Psoas muscle (tissue), 8 donors: ENCODE measurements around the gene MTHFSD. TPM values are rescaled to one million over a fixed set of nuclear protein-coding genes. Genes with fewer than 3 reads are reported as not detected.

Experiments
- ATAC-seq, 4 donors: fragments of 200-7000 bp; cut with Tn5 transposase; one replicate each; pipeline ENCODE4 v1.9.1; 2020; ENCODE audit warnings: moderate library complexity in 3 of 4, mild to moderate bottlenecking in 2 of 4
- DNase-seq, 2 donors: peaks; one replicate each; pipeline ENCODE4 v3.0.0-alpha.2; 2020
- H3K27ac ChIP-seq: fragments of 200-600 bp; one replicate; pipeline ENCODE4 v1.8.0; 2022
- H3K27me3 ChIP-seq, 3 donors: fragments of 200-600 bp in 1 of 3; one replicate each; pipeline versions ENCODE4 v1.6.1 to v1.8.0; 2013 to 2022; ENCODE audit warnings: low read length in 2 of 3, mild to moderate bottlenecking in 2 of 3, moderate library complexity in 1 of 3; ENCODE audit not compliant: insufficient read depth in 3 of 3
- H3K36me3 ChIP-seq, 2 donors: fragments of 200-600 bp in 1 of 2; one replicate each; pipeline versions ENCODE4 v1.6.1 to v1.8.0; 2013 to 2022; ENCODE audit warnings: low read depth in 1 of 2, mild to moderate bottlenecking in 1 of 2, moderate library complexity in 1 of 2; ENCODE audit not compliant: insufficient read depth in 1 of 2
- H3K4me1 ChIP-seq: fragments of 200-600 bp; one replicate; pipeline ENCODE4 v1.8.0; 2022
- H3K4me3 ChIP-seq: fragments of 200-600 bp; one replicate; pipeline ENCODE4 v1.8.0; 2022; ENCODE audit warnings: mild to moderate bottlenecking
- H3K9me3 ChIP-seq: fragments of 200-600 bp; one replicate; pipeline ENCODE4 v1.8.0; 2022
- WGBS, 3 donors: extraction: QIAGEN DNeasy Blood & Tissue Kit; methylation state at CpG; one replicate each; pipeline versions ENCODE4 v1.1.6 to v1.1.7; 2013; 5-methylcytosine and 5-hydroxymethylcytosine counted together
- intact Hi-C, 2 donors: fragments of 100-400 bp; cut with DNase I; formaldehyde crosslinking; loops; one replicate each; pipeline versions ENCODE4 v1.11.0 to v1.14.2; 2022
- polyA plus RNA-seq, 3 donors: library from polyadenylated mRNA; stranded (reverse); fragments of 200-250 nt; gene quantifications; one replicate each; pipeline ENCODE4 v1.2.3, GENCODE V29; 2013
- total RNA-seq, 4 donors: library from RNA; stranded (reverse); fragmentation: NEBNext Ultra II Directional in 2 of 4; extraction: Animal tissue kit (Norgen Biotek cat#: 25700) in 2 of 4; gene quantifications; one replicate each; pipeline versions ENCODE4 v1.2.1 to v1.2.4, GENCODE V29; 2021 to 2023
- TF ChIP-seq, protein P1 (sequence below): fragments of 200-600 bp; IDR thresholded peaks from one replicate; pipeline ENCODE4 v1.8.0; 2022; ENCODE audit warnings: antibody characterized with exemption
- donor health status: healthy with polysubstance abuse.
- donor health status: DM: no; HTN: no; CAD: no; lungs with moderate emphysema.
- donor health status: Bipolar disorder and iron deficiency.
- donor health status: healthy.
- donor health status: DM: yes; HTN: yes; CAD: no.
- donor health status: DM: no; HTN: no; CAD: no.
- donor health status: DM: no; HTN: no; CAD: no.
- donor health status: DM: yes; HTN: yes; CAD: no.

MTHFSD gene
- total and polyA plus RNA-seq, 7 donors: 4.3 to 16.0 (median 8.1) TPM

DNA sequence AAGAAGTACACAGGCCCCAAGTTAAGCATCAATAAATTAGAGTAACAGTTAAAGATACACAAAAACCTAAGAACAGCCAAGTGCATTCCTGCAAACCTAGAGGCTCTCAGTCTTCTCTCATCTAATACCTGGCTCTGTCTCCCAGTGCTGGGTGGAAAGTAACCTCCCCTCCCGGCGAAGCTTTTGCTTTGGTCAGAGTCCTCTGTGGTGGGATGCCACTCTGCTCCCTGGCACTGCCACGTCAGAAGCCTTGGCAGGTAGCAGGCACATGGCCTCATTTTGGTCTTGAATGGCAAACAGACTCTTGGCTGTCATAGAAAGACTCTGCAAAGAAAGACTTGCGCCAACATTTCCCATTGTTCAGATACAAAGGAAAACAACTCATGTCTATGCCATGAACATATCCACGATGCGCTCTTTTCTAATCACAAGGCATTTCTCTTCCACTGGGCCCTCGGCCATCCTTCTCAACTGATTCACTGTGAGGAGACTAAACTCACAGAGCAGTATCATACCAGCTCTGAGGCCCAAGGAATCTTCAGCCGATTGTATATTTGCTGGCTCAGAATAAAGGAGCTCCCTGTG, 21.2 kb downstream of the MTHFSD start:
- Histone ChIP-seq H3K27ac (no peak overlapping the region), H3K4me3 (no peak overlapping the region), H3K9me3 (no peaks in the 10 kb centered on the region), H3K4me1 (no peaks in the 10 kb centered on the region), H3K27me3 (no peaks in the 10 kb centered on the region), H3K36me3 (peaks cover 0 to 64% of the 10 kb centered on the region in 2 donors)
- ATAC-seq: no peak
- intact Hi-C loops: no loop called here
- DNase-seq: no peak
- WGBS, 3 donors: 91 to 97% (median 91%) methylated on average over 8 of the region's 8 CpGs
- TF ChIP-seq, protein P1, sequence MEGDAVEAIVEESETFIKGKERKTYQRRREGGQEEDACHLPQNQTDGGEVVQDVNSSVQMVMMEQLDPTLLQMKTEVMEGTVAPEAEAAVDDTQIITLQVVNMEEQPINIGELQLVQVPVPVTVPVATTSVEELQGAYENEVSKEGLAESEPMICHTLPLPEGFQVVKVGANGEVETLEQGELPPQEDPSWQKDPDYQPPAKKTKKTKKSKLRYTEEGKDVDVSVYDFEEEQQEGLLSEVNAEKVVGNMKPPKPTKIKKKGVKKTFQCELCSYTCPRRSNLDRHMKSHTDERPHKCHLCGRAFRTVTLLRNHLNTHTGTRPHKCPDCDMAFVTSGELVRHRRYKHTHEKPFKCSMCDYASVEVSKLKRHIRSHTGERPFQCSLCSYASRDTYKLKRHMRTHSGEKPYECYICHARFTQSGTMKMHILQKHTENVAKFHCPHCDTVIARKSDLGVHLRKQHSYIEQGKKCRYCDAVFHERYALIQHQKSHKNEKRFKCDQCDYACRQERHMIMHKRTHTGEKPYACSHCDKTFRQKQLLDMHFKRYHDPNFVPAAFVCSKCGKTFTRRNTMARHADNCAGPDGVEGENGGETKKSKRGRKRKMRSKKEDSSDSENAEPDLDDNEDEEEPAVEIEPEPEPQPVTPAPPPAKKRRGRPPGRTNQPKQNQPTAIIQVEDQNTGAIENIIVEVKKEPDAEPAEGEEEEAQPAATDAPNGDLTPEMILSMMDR: no peak

DNA sequence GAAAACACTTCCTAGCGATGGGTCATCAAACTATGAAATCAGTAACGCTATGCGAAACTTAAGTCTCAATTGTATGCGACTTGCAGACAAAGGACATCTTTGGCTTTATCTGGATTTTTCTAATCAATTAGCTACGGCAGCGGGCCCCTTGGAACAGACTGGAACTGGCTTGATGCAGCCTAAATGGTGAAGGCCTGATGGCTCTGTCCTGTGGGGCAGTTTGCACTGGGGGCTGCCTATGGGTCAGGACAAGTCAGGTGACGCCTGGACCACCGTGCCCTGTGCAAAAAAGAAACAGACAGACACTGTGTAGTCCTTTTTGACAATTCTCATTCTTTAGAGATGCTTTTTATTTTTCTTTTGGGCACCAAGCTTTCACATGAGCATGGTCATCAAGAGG, 22.0 kb downstream of the MTHFSD start:
- H3K4me1 ChIP-seq: no peaks in the 10 kb centered on the region
- TF ChIP-seq, protein P1: no peak
- H3K27ac ChIP-seq: no peak overlapping the region
- H3K9me3 ChIP-seq: no peaks in the 10 kb centered on the region
- 91 to 96% (median 93%) methylated on average over 8 of the region's 8 CpGs for WGBS, 3 donors
- ATAC-seq (no peak), DNase-seq (no peak)
- H3K27me3 ChIP-seq: no peaks in the 10 kb centered on the region
- H3K36me3 ChIP-seq: peaks cover 0 to 56% of the 10 kb centered on the region in 2 donors
- H3K4me3 ChIP-seq: no peak overlapping the region
- intact Hi-C loops: no loop called here

DNA sequence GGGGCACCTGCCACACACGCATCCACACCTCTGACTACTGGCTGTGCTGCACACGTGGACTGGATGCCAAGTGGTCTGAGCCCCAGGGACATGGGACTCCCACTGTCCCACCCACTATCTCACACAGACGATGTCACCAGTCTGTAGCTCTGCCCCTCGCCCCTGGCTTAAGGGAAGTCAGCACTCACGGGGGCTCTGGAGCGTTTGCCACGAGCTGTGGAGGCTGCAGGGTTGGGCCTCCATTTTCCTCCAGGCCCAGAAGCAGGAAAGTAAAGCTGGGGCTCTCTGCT, 22.6 kb downstream of the MTHFSD start:
- Histone ChIP-seq H3K4me1 (no peaks in the 10 kb centered on the region), H3K4me3 (no peak overlapping the region), H3K36me3 (peaks cover 0 to 50% of the 10 kb centered on the region in 2 donors), H3K27me3 (no peaks in the 10 kb centered on the region), H3K9me3 (no peaks in the 10 kb centered on the region), H3K27ac (no peak overlapping the region)
- TF ChIP-seq, protein P1: no peak
- WGBS, 3 donors: 91 to 97% (median 97%) methylated on average over 7 of the region's 7 CpGs
- intact Hi-C loops: no loop called here
- ATAC-seq (no peak), DNase-seq (no peak)

DNA sequence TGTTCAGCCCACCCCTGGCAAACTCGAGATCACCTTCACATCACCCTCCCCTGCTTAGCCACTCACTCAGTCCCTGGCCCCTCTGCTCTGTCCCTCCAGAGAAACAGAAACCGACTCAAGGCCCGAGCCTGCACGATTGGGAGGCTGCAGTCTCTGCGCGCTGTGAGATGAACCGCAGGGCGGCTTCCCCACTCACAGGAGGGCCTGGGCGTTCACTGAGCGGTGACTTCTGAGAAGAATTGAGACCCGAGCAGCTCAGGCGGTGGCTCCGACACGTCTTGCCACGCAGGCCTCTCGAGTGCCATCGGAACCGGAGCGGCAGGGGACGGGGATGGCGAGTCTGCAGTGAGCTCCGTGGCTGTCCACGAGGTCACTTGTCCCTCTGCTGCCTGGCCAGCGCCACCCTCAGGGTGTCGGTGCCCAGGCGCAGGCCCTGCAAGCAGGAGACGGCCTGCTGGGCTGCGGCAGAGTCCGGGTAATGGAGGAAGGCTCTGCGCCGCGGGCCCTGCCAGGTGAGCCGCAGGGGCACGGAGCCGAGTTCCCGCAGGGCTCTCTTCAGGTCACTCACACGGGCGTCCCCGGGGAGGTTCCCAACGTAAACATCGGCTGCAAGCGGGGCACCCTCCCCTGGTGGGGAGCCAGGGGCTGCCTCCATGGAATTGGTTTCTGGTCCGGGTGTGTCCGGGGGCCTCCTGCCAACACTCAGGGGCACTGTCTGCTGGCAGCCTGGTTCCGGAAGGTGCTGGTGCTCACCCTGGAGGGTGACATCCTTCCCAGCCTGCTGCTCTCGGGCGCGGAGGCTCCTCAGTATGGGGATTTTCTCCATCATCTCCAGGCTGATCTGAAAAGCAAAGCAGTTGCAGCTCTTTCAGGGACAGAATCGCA, 23.2 kb downstream of the MTHFSD start:
- TF ChIP-seq, protein P1: no peak
- Histone ChIP-seq H3K9me3 (no peaks in the 10 kb centered on the region), H3K27ac (no peak overlapping the region), H3K4me3 (no peak overlapping the region), H3K4me1 (no peaks in the 10 kb centered on the region), H3K27me3 (no peaks in the 10 kb centered on the region), H3K36me3 (peaks cover 0 to 45% of the 10 kb centered on the region in 2 donors)
- ATAC-seq (no peak), DNase-seq (peak in 1 of 2 donors; percentile 35)
- intact Hi-C loops: no loop called here
- WGBS, 3 donors: 93 to 97% (median 96%) methylated on average over 48 to 49 of the region's 49 CpGs
